Esophagus muscularis mucosa (tissue), 4 donors: Measurements from ENCODE around the gene FOXP2. TPM values are rescaled to one million over a fixed set of nuclear protein-coding genes. Genes with fewer than 3 reads are reported as not detected.
"Not testable (repeated sequence)": the region's sequence is repeated elsewhere in the genome, so short reads cannot be mapped to it uniquely, and the experiment has no call there.

Experiments
- DNase-seq: peaks from one replicate; pipeline ENCODE4 v3.0.0-alpha.2; 2017; ENCODE audit errors: extremely low spot score
- H3K27ac ChIP-seq, 4 donors: fragments of 200-600 bp; sonication (generic); replicated peaks in 1 of 4; 1 replicate in 3 of 4; 2 replicates in 1 of 4; pipeline ENCODE4 v1.5.1; 2016 to 2019; ENCODE audit warnings: mild to moderate bottlenecking in 1 of 4
- H3K27me3 ChIP-seq, 4 donors: fragments of 200-600 bp; sonication (generic); one replicate each; pipeline versions ENCODE4 v1.5.1 to v1.6.0; 2016 to 2019
- H3K36me3 ChIP-seq, 4 donors: fragments of 200-600 bp; sonication (generic); one replicate each; pipeline ENCODE4 v1.5.1; 2016 to 2019
- H3K4me1 ChIP-seq, 4 donors: fragments of 200-600 bp; sonication (generic); one replicate each; pipeline ENCODE4 v1.5.1; 2016 to 2019
- H3K4me3 ChIP-seq, 4 donors: fragments of 200-600 bp; sonication (generic); 1 replicate in 2 of 4; 2 replicates in 2 of 4; pipeline ENCODE4 v1.5.1; 2016 to 2019; ENCODE audit warnings: mild to moderate bottlenecking in 4 of 4, moderate library complexity in 1 of 4
- H3K9me3 ChIP-seq, 4 donors: fragments of 200-600 bp; sonication (generic); 1 replicate in 3 of 4; 2 replicates in 1 of 4; pipeline ENCODE4 v1.5.1; 2016 to 2019
- EP300 ChIP-seq: sonication (generic); formaldehyde crosslinking; IDR thresholded peaks from one replicate; pipeline ENCODE4 v1.6.1; 2017; ENCODE audit warnings: antibody characterized with exemption
- POLR2A ChIP-seq: fragments of 450-650 bp; IDR thresholded peaks from one replicate; pipeline ENCODE4 v1.6.1; 2017; ENCODE audit warnings: antibody characterized with exemption, moderate library complexity, mild to moderate bottlenecking, low read depth
- POLR2AphosphoS5 ChIP-seq, 2 donors: sonication (generic); formaldehyde crosslinking; IDR thresholded peaks; one replicate each; pipeline ENCODE4 v1.6.1; 2017; ENCODE audit warnings: antibody characterized with exemption in 2 of 2
- WGBS: methylation state at CpG from one replicate; pipeline ENCODE4 v1.1.5; 2018; 5-methylcytosine and 5-hydroxymethylcytosine counted together
- intact Hi-C: fragments of 100-400 bp; cut with DNase I; formaldehyde crosslinking; loops from one replicate; pipeline ENCODE4 v1.15.1; 2023
- total RNA-seq, 4 donors: library from RNA; depleted of rRNA; stranded (reverse); fragments of >200 nt; gene quantifications; one replicate each; pipeline versions ENCODE4 v1.1.0 to v1.2.1, GENCODE V29; 2016
- TF ChIP-seq, protein P1 (sequence below), 3 experiments: fragments of 200-600 bp in 2 of 3; fragments of 450-650 bp in 1 of 3; sonication (generic) in 2 of 3; IDR thresholded peaks; one replicate each; pipeline ENCODE4 v1.5.1; 2017 to 2019; ENCODE audit warnings: antibody characterized with exemption in 3 of 3, mild to moderate bottlenecking in 2 of 3, moderate library complexity in 1 of 3

FOXP2 gene
- total RNA-seq, 4 donors from 2014 or later: 37.1 to 54.2 (median 48.0) TPM

DNA sequence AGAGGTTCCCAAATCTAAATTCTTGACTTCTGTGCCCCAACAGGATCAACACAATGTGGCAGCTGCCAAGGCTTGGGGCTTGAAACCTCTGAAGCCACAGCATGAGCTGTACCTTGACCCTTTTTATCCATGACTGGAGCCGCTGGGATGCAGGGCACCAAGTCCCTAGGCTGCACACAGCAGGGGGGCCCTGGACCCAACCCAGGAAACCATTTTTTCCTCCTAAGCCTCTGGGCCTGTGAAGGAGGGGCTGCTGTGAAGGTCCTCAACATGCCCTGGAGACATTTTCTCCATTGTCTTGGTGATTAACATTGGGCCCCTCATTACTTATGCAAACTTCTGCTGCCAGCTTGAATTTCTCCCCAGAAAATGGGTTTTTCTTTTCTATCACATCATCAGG lies 72.6 kb downstream of the FOXP2 start:
- Histone ChIP-seq H3K27ac (no peak overlapping the region), H3K9me3 (no peaks in the 10 kb centered on the region), H3K4me1 (peaks cover 0 to 3% (median 1%) of the 10 kb centered on the region in 4 donors), H3K27me3 (no peaks in the 10 kb centered on the region), H3K36me3 (no peaks in the 10 kb centered on the region), H3K4me3 (no peak overlapping the region)
- no peak for TF ChIP-seq POLR2AphosphoS5 (IDR thresholded peaks at IDR 0.05)
- no peak for DNase-seq
- WGBS: 89% methylated on average over 1 of the region's 1 CpG
- intact Hi-C loops: no loop called here

DNA sequence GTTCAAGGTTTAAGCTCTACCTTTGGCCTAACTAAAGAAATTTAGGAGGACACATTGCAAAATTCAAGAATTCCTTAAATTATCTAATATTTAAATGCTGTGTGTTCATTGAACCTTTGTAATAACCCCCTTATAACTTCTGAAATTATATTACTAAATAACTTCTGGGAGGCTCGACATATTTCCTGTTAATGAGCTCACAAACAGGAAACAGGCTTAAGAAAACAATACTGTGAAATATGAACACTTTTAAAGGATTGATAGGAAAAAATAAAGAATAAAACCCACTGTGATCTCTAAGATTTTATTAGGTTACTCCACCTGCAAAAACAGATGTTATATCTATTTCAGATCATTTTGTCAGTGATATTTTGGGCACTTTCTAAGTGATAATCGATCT lies 74.1 kb downstream of the FOXP2 start:
- Histone ChIP-seq H3K4me3 (no peak overlapping the region), H3K27me3 (no peaks in the 10 kb centered on the region), H3K27ac (no peak overlapping the region), H3K4me1 (peaks cover 0 to 5% (median under 1%) of the 10 kb centered on the region in 4 donors), H3K36me3 (no peaks in the 10 kb centered on the region), H3K9me3 (no peaks in the 10 kb centered on the region)
- intact Hi-C loops: no loop called here
- DNase-seq: no peak
- 74% methylated on average over 2 of the region's 2 CpGs for WGBS
- TF ChIP-seq, protein P1, sequence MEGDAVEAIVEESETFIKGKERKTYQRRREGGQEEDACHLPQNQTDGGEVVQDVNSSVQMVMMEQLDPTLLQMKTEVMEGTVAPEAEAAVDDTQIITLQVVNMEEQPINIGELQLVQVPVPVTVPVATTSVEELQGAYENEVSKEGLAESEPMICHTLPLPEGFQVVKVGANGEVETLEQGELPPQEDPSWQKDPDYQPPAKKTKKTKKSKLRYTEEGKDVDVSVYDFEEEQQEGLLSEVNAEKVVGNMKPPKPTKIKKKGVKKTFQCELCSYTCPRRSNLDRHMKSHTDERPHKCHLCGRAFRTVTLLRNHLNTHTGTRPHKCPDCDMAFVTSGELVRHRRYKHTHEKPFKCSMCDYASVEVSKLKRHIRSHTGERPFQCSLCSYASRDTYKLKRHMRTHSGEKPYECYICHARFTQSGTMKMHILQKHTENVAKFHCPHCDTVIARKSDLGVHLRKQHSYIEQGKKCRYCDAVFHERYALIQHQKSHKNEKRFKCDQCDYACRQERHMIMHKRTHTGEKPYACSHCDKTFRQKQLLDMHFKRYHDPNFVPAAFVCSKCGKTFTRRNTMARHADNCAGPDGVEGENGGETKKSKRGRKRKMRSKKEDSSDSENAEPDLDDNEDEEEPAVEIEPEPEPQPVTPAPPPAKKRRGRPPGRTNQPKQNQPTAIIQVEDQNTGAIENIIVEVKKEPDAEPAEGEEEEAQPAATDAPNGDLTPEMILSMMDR (IDR thresholded peaks at IDR 0.05): no peak
- TF ChIP-seq POLR2A (no peak), EP300 (no peak), POLR2AphosphoS5 (IDR thresholded peaks at IDR 0.05) (no peak)

DNA sequence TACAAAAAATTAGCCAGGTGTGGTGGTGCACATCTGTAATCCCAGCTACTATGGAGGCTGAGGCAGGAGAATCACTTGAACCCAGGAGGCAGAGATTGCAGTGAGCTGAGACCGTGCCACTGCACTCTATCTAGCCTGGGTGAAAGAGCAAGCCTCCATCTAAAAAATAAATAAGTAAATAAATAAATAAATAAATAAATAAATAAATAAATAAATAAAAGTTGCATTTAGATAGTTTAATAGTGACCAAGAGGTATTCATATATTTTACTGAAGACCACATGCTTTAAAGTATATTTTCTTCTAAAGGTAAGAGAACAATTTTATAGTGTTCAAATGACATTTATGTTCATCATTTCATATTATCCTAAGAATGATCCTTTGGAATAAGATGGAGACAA lies 82.9 kb downstream of the FOXP2 start:
- H3K27me3 ChIP-seq, H3K9me3 ChIP-seq, H3K4me3 ChIP-seq, intact Hi-C loops, DNase-seq, H3K36me3 ChIP-seq, H3K27ac ChIP-seq: not testable (repeated sequence)
- WGBS: 85% methylated on average over 1 of the region's 1 CpG
- H3K4me1 ChIP-seq: peaks cover 0 to 20% (median 13%) of the 10 kb centered on the region in 4 donors

DNA sequence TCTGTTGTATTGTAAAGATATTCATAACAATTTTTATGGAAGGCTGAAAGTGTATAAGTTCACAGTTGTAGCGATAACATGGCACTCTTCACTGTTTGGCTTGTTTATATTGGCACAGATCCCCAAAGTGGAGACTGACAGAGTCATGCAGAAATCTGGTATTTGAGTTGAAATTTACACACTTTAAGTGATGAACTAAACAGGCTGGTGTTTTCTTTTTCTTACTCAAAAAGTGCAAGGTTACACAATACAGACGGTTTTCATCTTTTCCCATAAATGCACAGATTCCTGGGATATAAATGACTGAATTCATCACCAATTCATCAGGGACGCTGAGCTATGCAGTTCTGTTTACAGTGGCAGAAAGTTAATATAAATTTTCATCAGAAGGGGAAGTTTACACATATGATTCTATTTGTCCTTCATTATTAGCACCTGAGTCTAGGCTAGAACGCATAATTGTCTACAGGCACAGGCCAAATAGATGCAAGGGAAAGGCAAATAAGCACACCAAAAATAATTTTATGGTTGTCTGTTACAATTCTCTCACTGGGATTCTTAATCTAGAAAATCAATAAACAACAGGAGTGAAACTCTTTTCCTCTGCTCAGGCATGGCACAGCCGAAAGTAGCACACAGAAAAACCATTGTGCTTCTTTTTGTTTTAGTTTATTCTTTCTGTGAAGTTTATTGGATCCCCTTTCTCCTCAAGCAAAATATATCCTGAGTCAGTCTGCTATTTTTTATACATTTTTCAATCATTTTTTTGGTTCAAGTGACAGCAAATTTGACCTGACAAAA lies 88.0 kb downstream of the FOXP2 start:
- H3K36me3 ChIP-seq: no peaks in the 10 kb centered on the region
- TF ChIP-seq POLR2AphosphoS5 (IDR thresholded peaks at IDR 0.05) (no peak), EP300 (no peak), POLR2A (no peak)
- TF ChIP-seq, protein P1 (IDR thresholded peaks at IDR 0.05): no peak
- H3K4me3 ChIP-seq: peak overlapping the region in 2 of 4 donors; percentile 9 to 11
- DNase-seq: no peak
- H3K27me3 ChIP-seq: no peaks in the 10 kb centered on the region
- H3K27ac ChIP-seq: peak overlapping the region in 3 of 4 donors; percentile 8 to 45 (median 34)
- intact Hi-C loops: no loop called here
- no peaks in the 10 kb centered on the region for H3K9me3 ChIP-seq
- WGBS: 19% methylated on average over 5 of the region's 5 CpGs
- H3K4me1 ChIP-seq: peaks cover 0 to 20% (median 17%) of the 10 kb centered on the region in 4 donors

DNA sequence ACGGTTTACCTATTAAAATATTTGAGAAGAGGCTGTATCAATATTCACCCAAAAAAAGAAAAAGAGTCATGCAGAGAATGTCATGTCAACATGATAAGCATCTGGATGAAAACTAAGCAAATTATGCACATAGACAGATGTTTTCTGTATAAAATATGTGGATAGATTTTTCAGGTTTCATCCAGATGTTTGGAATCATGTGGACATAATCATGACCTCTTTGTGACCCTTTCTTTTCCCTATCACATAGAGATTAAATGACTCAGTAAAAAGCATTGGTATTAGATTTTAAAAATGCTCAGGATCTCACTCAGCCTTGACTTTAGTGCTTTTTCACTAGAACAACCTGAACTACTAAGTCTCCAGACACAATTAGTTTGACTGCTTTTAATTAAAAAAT lies 90.0 kb downstream of the FOXP2 start:
- no peak overlapping the region for H3K27ac ChIP-seq
- 64% methylated on average over 1 of the region's 1 CpG for WGBS
- intact Hi-C loops: no loop called here

More for the DNA sequence above, 90.0 kb downstream of the FOXP2 start:
- Histone ChIP-seq H3K4me1 (peaks cover 0 to 31% (median 23%) of the 10 kb centered on the region in 4 donors), H3K4me3 (no peak overlapping the region), H3K27me3 (no peaks in the 10 kb centered on the region), H3K36me3 (no peaks in the 10 kb centered on the region), H3K9me3 (no peaks in the 10 kb centered on the region)
- TF ChIP-seq POLR2AphosphoS5 (IDR thresholded peaks at IDR 0.05): no peak
- TF ChIP-seq POLR2A: no peak
- TF ChIP-seq, protein P1 (IDR thresholded peaks at IDR 0.05): no peak
- TF ChIP-seq EP300: no peak
- DNase-seq: no peak
